Liver (tissue), 9 donors: ENCODE data around the gene GATA1. TPM values are rescaled to one million over a fixed set of nuclear protein-coding genes. Genes with fewer than 3 reads are reported as not detected.

Source experiments
- DNase-seq: peaks from one replicate; pipeline ENCODE4 v3.0.0-alpha.2; 2017; ENCODE audit warnings: low spot score
- H3K27ac ChIP-seq, 2 donors: one replicate each; pipeline ENCODE4 v1.7.0; 2013; ENCODE audit warnings: inconsistent platforms in 2 of 2, low read length in 2 of 2, control low read depth in 1 of 2, low read depth in 1 of 2, mild to moderate bottlenecking in 1 of 2
- H3K27me3 ChIP-seq, 4 donors: one replicate each; pipeline versions ENCODE4 v1.6.1 to v1.7.0; 2013; ENCODE audit warnings: low read length in 3 of 4, inconsistent platforms in 1 of 4, mild to moderate bottlenecking in 1 of 4, moderate library complexity in 1 of 4; ENCODE audit not compliant: control insufficient read depth in 4 of 4, insufficient read depth in 4 of 4
- H3K36me3 ChIP-seq, 4 donors: one replicate each; pipeline versions ENCODE4 v1.6.1 to v1.7.0; 2013; ENCODE audit warnings: low read length in 3 of 4, mild to moderate bottlenecking in 3 of 4, low read depth in 1 of 4, moderate library complexity in 1 of 4; ENCODE audit not compliant: control insufficient read depth in 4 of 4, insufficient read depth in 3 of 4
- H3K4me1 ChIP-seq, 4 donors: one replicate each; pipeline versions ENCODE4 v1.6.1 to v1.7.0; 2013; ENCODE audit warnings: low read length in 3 of 4, mild to moderate bottlenecking in 3 of 4, moderate library complexity in 1 of 4; ENCODE audit not compliant: control insufficient read depth in 4 of 4, insufficient read depth in 4 of 4
- H3K4me3 ChIP-seq, 3 donors: one replicate each; pipeline versions ENCODE4 v1.6.1 to v1.7.0; 2013; ENCODE audit warnings: low read length in 3 of 3, control low read depth in 1 of 3, low read depth in 1 of 3, mild to moderate bottlenecking in 1 of 3
- H3K9ac ChIP-seq, 2 donors: one replicate each; pipeline ENCODE4 v1.7.0; 2013; ENCODE audit warnings: low read length in 2 of 2, mild to moderate bottlenecking in 2 of 2, moderate library complexity in 2 of 2, control low read depth in 1 of 2, low read depth in 1 of 2
- H3K9me3 ChIP-seq, 4 donors: one replicate each; pipeline versions ENCODE4 v1.6.1 to v1.7.0; 2013; ENCODE audit warnings: low read length in 3 of 4; ENCODE audit not compliant: control insufficient read depth in 4 of 4
- CTCF ChIP-seq: fragments of 150-350 bp; IDR thresholded peaks from 2 replicates; pipeline ENCODE4 v1.5.1; 2017; ENCODE audit warnings: improper control_type of control experiment, low read depth, low read length; ENCODE audit not compliant: missing input control
- EGR1 ChIP-seq, 2 donors: IDR thresholded peaks; 2 replicates each; pipeline ENCODE4 v1.6.1; 2016 to 2018; ENCODE audit warnings: antibody characterized with exemption in 2 of 2, low read depth in 2 of 2
- FOXA1 ChIP-seq: IDR thresholded peaks from 2 replicates; pipeline ENCODE4 v1.6.1; 2016; ENCODE audit warnings: antibody characterized with exemption
- FOXA2 ChIP-seq: IDR thresholded peaks from 2 replicates; pipeline ENCODE4 v1.6.1; 2016; ENCODE audit warnings: antibody characterized with exemption
- GABPA ChIP-seq, 2 donors: IDR thresholded peaks in 1 of 2; conservative IDR thresholded peaks in 1 of 2; 2 replicates each; pipeline ENCODE4 v1.6.1; 2016; ENCODE audit warnings: antibody characterized with exemption in 2 of 2, mild to moderate bottlenecking in 1 of 2, moderate library complexity in 1 of 2
- HNF4A ChIP-seq, 2 donors: conservative IDR thresholded peaks; 2 replicates each; pipeline ENCODE4 v1.6.1; 2016; ENCODE audit warnings: antibody characterized with exemption in 2 of 2, mild to moderate bottlenecking in 2 of 2
- HNF4G ChIP-seq: IDR thresholded peaks from 2 replicates; pipeline ENCODE4 v1.6.1; 2016; ENCODE audit warnings: antibody characterized with exemption
- JUND ChIP-seq, 2 donors: IDR thresholded peaks; 2 replicates each; pipeline ENCODE4 v1.6.1; 2016; ENCODE audit warnings: antibody characterized with exemption in 2 of 2
- NR2F2 ChIP-seq: IDR thresholded peaks from 2 replicates; pipeline ENCODE4 v1.6.1; 2016; ENCODE audit warnings: antibody characterized with exemption
- RAD21 ChIP-seq, 2 donors: IDR thresholded peaks; 2 replicates each; pipeline ENCODE4 v1.6.1; 2016; ENCODE audit warnings: antibody characterized with exemption in 2 of 2, mild to moderate bottlenecking in 2 of 2
- RXRA ChIP-seq, 2 donors: IDR thresholded peaks; 2 replicates each; pipeline ENCODE4 v1.6.1; 2017 to 2018; ENCODE audit warnings: antibody characterized with exemption in 2 of 2, mild to moderate bottlenecking in 1 of 2
- SP1 ChIP-seq: IDR thresholded peaks from 2 replicates; pipeline ENCODE4 v1.6.1; 2018; ENCODE audit warnings: antibody characterized with exemption, mild to moderate bottlenecking
- TAF1 ChIP-seq: conservative IDR thresholded peaks from 2 replicates; pipeline ENCODE4 v1.6.1; 2016; ENCODE audit warnings: antibody characterized with exemption, mild to moderate bottlenecking
- YY1 ChIP-seq: IDR thresholded peaks from 2 replicates; pipeline ENCODE4 v1.6.1; 2016; ENCODE audit warnings: antibody characterized with exemption, mild to moderate bottlenecking
- ZBTB33 ChIP-seq: IDR thresholded peaks from 2 replicates; pipeline ENCODE4 v1.6.1; 2016; ENCODE audit warnings: antibody characterized with exemption
- WGBS: extraction: QIAGEN DNeasy Blood & Tissue Kit; methylation state at CpG from one replicate; pipeline ENCODE4 v1.1.7; 2013; 5-methylcytosine and 5-hydroxymethylcytosine counted together
- polyA plus RNA-seq, 2 donors: library from polyadenylated mRNA; stranded (reverse) in 1 of 2; unstranded in 1 of 2; fragments of 200-250 nt in 1 of 2; fragments of >200 nt in 1 of 2; fragmentation: Nextera tagmentation in 1 of 2; extraction: Ambion mirVana in 1 of 2; gene quantifications; one replicate each; pipeline versions ENCODE4 v1.2.1 to v1.2.3, GENCODE V29; 2013 to 2015
- total RNA-seq, 2 donors: library from RNA; depleted of rRNA; stranded (reverse); fragments of >200 nt; gene quantifications; one replicate each; pipeline ENCODE4 v1.2.3, GENCODE V29; 2014
- TF ChIP-seq, protein P1 (sequence below): IDR thresholded peaks from 2 replicates; pipeline ENCODE4 v1.6.1; 2016; ENCODE audit warnings: antibody characterized with exemption
- TF ChIP-seq, protein P2 (sequence below): IDR thresholded peaks from 2 replicates; pipeline ENCODE4 v1.6.1; 2016; ENCODE audit warnings: antibody characterized with exemption, mild to moderate bottlenecking
- TF ChIP-seq, protein P3 (sequence below): IDR thresholded peaks from 2 replicates; pipeline ENCODE4 v1.6.1; 2016; ENCODE audit warnings: antibody characterized with exemption
- donor health status: healthy.
- donor health status: healthy.
- donor health status: healthy.
- donor health status: healthy.
- donor health status: healthy.

Gene GATA1
- total and polyA plus RNA-seq, 4 donors, result 0.05 to 39.9 TPM; not detected in 2

GRCh38 chrX:48824066-48824465 is 37.7 kb downstream of the GATA1 start:
- H3K36me3 ChIP-seq, result peaks cover 6 to 47% (median 21%) of the 10 kb centered on the region in 4 donors
- no peaks in the 10 kb centered on the region for H3K4me1 ChIP-seq
- H3K9ac ChIP-seq, result no peak overlapping the region
- no peak for DNase-seq
- 96% methylated on average over 8 of the region's 8 CpGs for WGBS
- no peaks in the 10 kb centered on the region for H3K27me3 ChIP-seq
- H3K9me3 ChIP-seq, result peaks cover 0 to 2% (median 0%) of the 10 kb centered on the region in 4 donors
- no peak overlapping the region for H3K27ac ChIP-seq
- TF ChIP-seq GABPA (IDR thresholded peaks at IDR 0.05 in 1 of 2, conservative IDR thresholded peaks at IDR 0.05 in 1 of 2) (no peak), RAD21 (IDR thresholded peaks at IDR 0.05) (no peak), HNF4G (no peak), HNF4A (conservative IDR thresholded peaks at IDR 0.05) (no peak), ZBTB33 (no peak), JUND (IDR thresholded peaks at IDR 0.05) (no peak), NR2F2 (no peak), TAF1 (no peak), YY1 (no peak), FOXA1 (no peak), SP1 (no peak), EGR1 (IDR thresholded peaks at IDR 0.05; ENCODE audit: low read depth in 2 of 2) (no peak), CTCF (no peak), RXRA (IDR thresholded peaks at IDR 0.05) (no peak), FOXA2 (no peak)
- TF ChIP-seq, protein P1, sequence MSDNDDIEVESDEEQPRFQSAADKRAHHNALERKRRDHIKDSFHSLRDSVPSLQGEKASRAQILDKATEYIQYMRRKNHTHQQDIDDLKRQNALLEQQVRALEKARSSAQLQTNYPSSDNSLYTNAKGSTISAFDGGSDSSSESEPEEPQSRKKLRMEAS, result no peak
- TF ChIP-seq, protein P2, sequence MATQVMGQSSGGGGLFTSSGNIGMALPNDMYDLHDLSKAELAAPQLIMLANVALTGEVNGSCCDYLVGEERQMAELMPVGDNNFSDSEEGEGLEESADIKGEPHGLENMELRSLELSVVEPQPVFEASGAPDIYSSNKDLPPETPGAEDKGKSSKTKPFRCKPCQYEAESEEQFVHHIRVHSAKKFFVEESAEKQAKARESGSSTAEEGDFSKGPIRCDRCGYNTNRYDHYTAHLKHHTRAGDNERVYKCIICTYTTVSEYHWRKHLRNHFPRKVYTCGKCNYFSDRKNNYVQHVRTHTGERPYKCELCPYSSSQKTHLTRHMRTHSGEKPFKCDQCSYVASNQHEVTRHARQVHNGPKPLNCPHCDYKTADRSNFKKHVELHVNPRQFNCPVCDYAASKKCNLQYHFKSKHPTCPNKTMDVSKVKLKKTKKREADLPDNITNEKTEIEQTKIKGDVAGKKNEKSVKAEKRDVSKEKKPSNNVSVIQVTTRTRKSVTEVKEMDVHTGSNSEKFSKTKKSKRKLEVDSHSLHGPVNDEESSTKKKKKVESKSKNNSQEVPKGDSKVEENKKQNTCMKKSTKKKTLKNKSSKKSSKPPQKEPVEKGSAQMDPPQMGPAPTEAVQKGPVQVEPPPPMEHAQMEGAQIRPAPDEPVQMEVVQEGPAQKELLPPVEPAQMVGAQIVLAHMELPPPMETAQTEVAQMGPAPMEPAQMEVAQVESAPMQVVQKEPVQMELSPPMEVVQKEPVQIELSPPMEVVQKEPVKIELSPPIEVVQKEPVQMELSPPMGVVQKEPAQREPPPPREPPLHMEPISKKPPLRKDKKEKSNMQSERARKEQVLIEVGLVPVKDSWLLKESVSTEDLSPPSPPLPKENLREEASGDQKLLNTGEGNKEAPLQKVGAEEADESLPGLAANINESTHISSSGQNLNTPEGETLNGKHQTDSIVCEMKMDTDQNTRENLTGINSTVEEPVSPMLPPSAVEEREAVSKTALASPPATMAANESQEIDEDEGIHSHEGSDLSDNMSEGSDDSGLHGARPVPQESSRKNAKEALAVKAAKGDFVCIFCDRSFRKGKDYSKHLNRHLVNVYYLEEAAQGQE, result no peak
- TF ChIP-seq, protein P3, sequence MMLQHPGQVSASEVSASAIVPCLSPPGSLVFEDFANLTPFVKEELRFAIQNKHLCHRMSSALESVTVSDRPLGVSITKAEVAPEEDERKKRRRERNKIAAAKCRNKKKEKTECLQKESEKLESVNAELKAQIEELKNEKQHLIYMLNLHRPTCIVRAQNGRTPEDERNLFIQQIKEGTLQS, result no peak
- no peak overlapping the region for H3K4me3 ChIP-seq
